NCI-H187 treated with DMSO at 0.1 percent for 48 hours (cell line): Measurements from ENCODE around the gene ELMO1.

Experiments
- DNase-seq: peaks from one replicate; lab custom pipeline; 2025; lab: John Stamatoyannopoulos, UW

The ELMO1 gene

DNA sequence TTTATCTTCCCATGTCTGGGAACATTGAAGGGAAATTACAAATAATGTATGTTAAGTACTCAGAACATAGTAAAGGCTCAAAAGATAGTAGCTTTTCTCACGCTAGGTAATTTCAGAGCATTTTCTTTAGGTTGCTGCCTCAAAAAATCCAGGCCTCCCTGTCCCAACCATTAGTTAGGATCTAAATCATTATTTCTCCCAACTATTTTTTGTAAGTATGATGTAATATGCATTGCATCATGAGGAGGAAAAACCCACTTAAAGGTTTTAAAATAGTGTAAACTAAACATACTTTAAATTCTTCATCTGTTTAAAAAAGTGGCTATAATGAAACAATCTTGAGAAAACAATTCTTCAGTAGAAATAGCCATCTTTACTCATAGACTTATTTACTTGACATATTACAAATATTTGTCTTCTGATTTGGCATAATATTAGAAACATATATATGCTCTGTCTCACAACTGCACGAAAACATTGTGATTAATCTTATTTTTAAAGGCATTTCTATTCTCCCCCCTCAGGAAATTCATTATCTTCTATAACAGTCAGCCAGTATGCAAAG, 329.3 kb downstream of the ELMO1 start:
- DNase-seq, result no peak

DNA sequence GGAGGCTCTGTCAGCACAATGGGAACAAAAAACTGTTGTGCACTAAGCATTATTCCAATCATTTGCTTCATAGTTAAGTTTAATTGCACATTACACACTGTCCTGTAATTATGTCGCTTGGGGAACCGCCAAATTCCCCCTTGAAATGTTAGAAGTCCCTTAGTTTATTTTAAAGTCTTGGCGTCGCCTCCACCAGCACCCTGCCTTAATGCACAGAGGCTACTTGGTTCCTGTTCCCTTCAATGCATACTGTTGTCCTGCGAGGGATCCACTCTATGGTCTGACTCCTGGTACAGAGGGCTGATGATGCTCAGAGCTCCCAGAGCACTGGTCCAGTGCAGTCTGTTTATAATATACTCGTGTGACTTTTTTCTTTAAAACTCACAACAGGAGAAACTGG, 330.7 kb downstream of the ELMO1 start:
- no peak for DNase-seq

DNA sequence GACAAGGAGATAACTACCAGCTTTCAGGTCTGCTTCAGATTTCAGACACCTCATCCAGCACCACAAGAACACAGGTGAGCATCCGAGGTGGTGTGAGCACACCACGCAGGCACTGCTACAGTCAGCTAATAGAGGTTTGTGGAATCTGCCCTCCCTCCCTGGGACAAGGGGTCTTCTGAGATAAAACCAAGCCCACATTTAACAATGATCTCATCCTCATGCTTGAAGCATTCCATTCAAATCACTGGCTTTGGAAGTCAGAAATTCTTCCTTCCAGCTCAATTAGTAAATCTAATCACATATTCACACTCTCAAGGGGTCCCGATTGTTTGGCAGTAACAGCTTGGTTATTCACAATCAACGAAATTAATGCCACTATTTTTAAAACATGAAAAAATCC, 331.4 kb downstream of the ELMO1 start:
- no peak for DNase-seq

DNA sequence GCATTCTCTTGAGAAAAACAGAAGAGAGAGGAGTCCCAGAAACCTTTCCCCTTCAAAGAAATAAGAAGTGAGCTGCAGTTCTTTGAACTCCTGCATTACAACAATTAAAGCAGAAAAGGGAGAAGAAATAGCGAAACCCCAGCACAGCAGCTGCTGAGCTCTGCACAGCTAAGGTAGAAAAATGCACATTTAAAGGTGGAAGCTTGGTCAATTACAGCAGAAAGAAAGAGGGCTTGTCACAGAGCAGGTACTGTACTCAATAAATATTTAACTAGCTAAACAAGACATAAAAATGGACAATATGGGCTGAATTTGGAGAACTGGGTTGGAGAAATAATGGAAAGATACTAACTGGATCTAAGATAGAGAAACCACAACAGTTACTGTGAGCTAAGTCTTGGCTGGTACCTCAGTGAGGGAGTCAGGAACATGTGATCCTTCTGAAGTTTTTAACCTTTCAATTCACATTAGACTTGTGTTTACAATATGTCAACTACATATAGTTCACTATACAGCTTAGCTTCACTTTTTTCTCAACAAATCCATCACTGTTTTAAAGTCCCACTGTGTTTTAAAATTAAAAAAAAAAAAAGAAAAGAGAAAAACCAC, 332.5 kb downstream of the ELMO1 start:
- DNase-seq, result no peak

DNA sequence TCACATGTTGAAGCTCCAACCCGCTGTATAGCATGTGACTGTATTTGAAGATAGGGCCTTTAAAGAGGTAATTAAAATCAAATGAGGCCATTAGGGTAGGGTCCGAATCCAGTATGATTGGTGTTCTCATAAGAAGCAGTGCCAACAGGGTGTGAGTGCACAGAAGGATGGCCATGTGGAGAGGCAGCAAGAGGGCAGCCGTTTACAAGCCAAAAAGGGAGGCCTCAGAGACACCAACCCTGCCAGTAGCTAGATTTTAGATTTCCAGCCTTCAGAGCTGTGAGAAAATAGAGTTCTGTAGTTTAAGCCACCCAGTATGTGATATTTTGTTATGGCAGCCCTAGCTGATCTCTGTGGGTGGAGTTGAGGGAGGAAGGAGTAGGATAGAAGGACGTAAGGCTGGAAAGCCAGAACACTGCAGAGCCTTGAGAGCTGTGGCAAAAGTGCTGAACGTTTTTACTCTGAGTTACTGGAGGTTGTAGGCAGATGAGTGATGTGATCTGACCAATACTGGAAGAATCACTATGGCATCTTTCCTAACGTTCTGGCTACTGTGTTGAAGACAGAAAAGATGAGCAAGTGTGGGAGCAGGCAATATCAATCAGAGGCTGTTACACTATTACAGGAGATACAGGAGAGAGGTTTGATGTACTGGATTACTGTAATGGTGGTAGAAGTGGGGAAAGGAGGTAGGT, 334.9 kb downstream of the ELMO1 start:
- no peak for DNase-seq

DNA sequence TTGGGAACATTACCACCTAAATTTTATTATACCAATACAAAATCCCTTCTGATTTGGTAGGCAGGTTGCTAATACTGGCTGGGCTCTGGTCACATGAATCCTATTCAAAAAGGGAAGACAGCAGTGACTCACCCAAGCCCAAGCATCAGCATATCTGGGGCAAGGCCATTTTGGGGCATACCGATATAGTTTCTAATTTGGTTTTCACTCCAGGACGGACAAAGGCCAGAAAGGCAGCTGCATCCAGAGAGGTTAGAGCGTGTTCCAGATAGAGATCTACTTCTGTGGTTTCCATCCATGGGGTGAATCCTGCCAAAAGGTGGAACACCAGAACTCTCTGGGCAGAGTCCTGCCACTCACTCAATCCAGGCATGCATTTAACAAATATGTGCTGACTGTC, 335.8 kb downstream of the ELMO1 start:
- no peak for DNase-seq

DNA sequence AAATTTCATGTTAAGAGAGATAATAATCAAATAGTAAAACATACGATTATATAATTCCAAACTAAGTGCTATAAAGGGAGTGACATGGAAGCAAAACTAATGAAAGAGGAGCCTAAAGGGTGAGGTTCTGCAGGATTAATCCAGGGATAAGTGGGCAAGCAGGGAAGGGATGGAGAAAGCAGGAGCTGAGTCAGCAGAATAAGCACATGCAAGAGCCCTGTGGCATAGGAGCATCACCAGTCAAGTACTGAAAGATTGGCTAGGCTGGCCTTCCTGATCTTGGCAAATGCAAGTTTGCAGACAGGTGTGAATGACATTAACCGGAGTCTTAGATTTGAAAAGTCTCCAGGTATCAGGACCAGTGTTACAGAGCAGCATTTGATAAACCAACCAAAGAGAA, 336.4 kb downstream of the ELMO1 start:
- no peak for DNase-seq

DNA sequence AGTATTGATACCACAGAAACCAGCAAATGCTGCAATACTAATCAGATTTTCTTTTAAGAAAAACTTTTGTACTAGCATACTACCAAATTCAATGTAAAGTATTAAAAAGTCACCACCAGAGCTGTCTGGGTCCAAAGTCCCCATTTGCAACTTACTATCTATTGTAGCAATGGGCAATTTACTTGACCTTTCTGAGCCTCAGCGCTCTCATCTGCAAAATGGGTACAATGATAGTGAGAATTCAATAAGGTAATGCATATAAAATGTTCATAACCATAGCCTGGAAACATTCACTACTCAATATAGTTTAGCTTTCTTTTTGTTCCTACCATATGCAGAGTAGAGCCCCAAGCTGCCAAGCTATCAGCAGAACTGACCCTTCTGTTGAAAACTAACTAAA, 337.2 kb downstream of the ELMO1 start:
- DNase-seq, result no peak

DNA sequence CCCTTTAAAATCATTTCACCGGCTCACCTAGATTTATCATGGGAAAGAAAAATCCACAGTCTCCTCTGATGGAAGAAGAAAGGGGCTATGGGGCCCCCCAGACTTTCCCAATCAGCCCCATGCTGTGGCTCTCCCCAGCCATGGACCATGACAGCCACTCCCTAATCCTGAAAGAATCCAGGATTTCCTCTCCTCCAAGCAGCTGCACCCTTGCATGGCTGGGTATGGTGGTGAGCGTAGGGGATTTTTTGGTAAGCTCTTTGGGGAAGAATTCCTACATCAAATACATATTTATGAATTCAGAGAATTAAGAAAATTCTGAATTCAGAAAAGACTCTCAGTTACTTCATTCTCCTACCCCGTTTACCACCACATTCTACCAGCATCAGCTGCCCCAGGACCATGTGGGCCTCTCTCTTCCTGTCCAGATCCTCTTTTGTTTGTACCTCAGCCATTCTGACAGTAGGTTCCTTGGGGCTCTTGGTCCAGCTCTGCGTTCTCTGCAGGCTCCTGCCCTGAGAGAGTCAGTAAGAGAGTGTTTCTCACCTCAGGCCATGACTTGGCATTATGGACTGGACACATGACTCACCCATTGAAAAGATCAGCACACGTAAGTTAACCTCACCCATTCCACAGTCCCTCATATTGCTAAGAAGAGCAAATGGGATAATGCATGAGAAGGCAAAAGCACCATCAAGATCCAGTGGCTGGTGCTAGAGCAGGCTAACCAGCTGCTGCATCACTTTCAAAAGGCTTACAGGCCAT, 337.8 kb downstream of the ELMO1 start:
- no peak for DNase-seq

DNA sequence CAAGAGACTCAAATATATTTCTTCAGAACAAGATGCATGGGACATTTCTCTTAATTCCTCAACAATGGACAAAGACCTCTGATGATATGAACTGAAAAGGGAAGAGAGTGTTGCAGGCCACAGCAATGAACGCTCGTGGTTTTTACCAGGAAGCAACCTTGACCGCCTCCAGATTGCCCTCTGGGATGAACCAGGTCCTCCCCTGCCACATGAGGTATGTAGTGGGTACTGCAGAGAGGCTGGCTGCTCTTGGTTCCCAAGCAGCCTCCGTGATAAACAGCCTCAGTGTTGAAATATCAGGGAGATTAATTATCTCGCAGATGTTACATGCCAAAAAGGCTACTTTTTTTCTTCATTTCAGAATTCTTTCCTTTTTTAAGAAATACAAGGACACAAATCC, 338.8 kb downstream of the ELMO1 start:
- no peak for DNase-seq

DNA sequence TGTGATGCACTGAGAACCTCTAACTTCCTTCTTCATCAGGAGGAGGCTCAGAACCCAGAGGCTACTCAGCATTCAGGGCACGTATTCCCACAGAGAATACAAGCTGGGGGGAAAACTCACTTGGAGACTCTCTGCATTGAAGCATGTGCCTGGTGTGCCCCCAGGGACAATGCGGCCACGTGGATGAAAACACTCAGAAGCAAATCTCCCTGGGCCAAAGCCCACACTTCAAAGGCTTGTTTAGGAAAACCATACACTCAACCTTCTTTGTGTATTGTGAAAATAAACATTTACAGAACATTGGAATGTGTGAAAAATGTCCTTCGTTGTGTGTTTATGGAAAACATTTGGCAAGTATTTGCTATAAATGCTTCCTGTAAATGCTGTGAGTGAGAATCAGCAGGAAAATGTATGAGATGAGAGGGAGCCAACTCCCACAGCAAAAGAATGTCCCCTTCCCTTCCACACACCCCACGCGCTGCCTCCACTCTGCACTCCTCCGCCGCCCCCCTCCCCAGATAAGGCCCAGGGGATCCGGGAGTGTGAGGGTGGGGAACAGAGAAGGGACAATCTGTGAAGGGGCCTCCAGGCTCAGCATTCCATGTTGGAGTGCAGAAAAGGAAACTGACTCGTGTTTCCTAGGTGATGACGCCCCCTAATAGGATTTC, 339.5 kb downstream of the ELMO1 start:
- DNase-seq, result no peak

DNA sequence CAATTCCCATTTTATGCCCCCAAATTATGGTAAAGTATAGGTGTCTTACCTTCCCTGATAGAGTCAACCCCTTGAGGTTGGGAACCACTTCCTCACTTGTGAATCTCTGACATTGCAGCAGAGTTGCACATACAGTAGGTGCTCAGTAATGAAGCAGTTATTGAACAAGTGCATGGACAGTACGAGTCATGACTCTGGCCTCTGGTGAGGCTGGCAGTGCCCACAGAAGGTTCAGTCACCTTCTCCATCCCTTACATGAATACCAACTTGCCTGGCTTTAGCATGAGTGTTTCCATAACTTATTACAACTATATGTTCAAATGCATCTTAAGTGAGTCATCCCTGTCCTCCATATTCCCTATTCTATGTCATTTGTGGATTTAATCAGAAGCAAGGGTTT, 340.0 kb downstream of the ELMO1 start:
- DNase-seq, result no peak

DNA sequence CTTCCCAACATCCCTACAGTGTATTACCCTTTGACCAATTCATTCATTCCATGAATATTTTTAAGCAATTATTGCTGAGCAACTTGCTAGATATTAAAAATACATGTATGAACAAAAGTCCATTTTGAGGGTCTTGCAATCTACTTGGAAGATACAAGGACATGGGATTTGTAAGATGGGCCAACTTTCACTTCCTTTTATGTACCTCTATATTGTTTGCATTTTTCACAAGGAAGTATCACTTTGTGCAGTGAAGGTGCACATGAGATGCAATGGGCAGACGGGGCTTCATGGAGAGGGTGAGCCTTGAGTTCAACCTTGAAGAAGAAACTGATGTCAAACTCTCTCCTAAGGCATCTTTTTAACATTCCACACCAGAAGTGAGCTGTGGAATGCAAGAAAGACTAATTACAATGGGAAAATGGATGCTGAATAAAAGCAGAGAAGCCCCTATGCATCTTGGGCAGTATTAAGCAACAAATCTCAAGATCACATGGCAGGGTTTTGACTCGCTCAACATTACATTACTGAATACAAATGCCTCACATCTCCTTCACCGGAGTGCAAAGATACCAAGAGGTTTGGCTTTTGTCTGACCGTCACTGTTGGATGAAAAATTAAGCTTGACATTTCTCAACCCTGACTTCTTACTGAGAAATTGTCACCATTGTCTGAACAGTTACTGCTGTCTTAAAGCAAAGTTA, 341.5 kb downstream of the ELMO1 start:
- no peak for DNase-seq

DNA sequence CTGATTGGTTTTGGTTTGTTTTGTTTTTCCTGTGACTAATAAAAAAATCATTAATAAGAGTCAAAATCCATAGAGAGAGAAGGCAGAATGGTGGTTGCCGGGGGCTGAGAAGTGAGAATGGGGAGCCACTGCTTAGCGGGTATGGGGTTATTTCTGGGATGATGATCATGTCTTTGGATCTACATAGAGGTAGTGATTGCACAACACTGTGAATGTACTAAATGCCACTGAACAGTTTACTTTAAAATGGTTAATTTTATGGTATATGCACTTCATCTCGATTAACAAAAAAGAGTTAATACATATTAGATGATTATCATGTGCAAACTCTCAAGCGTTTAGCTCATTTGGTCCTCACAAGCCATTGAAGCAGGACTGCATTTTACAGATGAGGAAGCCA, 342.9 kb downstream of the ELMO1 start:
- no peak for DNase-seq

DNA sequence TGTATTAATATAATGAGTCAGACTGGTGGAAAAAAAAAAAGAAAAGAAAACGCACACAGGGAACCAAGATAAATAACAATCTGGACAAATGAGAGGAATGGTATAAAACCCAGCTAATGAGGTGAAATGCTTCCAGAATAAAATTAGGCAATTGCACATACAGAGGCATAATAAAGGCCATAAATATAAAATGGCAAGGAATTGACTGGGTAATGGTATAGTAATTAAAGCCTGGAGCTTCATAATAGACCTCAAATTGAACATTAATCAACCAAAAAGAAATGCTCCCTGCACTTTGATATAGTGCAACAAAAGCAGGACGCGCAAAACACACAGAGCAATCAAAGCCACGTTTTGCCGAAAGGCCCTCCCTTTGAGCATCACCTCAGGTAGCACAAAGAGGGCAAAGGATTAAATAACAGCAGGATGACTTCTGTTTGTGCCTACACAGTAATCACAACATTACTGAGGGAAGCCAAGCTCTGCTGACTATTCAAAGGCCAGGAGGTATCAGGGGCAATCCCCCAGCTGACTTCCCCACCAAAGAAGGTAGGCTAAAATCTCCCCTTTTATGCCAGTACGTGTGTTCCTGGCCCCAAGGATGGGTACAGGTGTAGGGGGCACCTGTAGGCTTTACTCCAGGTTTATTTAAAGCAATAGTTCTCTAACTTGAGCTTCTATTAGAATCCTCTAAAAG, 343.7 kb downstream of the ELMO1 start:
- no peak for DNase-seq

DNA sequence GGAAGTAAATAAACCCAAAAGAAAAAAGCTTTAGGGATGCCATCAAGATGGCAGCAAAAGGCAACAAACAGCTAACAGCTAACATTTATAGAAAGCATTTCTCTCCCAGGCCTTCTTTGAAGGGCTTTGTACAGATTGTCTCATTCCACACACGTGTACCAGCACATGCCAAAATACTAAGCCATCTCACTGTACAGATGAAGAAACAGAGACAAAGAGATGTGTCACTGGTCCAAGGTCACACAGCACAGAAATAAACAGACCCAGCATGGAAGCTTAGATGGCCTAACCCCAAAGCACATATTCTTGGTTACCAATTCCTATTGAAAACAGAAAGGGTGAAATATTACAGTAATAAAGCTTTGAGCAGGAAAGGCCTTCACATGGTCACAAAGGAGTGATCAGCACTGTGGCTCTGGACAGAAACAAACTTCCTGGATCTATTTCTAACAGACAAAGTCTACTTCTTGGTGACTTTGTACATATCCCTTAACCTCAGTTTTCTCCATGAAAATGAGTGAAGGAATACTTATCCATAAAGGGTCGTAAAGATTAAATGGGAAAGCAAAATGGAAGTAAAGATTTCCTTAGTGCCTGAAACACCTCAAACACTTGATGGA, 346.0 kb downstream of the ELMO1 start:
- no peak for DNase-seq

DNA sequence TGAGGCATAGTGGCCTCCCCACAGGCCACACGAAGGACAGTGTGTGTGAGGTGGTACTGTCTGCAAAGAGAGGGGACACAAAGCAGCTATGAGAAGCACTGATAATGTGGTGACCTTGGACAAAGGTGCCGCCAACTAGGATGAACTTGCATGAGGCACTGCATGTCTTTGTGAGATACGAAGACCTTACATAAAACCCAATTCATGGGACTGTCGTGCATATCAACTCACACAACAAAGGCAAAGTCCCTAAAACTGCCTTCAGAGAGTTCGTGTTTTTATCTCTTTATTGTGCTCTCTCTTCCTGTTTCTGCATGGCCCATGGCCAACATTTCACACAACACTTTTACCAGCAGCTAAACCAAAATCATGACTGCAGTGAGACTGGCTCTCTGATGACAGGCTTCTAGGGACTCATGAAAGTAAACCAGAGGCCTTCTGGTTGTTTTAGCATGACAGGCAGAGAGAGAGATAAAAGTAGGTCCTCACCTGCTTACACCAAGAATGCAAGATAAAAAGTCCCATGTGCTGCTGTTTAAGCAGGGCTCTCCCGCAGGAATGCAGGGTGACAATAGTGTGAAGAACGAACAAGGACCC, 347.8 kb downstream of the ELMO1 start:
- DNase-seq, result no peak

DNA sequence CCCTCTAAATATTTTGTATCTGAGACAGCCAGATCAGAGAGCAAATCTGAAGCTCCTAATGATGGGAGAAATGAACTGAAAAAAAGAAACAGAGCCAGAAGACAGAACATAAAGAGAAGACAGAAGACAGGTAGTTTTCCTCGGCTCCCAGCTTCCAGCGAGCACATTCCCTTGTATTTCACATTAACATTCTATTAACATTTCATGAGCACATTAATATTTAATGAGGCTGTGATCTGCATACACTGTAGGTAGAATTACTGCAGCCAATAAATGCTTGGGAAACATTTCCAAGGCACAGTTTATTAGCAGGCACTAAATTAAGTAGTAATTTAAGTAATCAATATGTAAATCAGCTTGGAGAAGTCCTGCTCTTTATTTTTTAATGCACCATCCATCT, 349.9 kb downstream of the ELMO1 start:
- DNase-seq, result no peak

DNA sequence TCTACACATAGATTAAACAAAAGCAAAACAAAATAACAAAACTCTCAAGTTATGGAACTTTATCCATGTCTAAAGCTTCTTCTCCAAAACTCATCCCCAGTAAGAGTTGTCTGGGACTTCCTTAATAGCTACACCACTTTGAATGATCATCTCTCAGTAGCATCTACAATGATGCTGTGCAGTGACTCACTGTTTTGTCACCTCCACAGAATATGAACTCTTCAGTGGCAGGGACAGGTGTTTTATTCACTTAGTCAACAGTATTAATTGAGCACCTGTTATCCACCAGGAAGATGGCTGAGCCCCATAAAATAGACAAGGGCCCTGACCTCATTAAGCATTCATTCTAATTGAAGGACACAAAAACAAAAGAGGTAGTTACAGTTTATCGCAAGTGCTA, 350.7 kb downstream of the ELMO1 start:
- no peak for DNase-seq

DNA sequence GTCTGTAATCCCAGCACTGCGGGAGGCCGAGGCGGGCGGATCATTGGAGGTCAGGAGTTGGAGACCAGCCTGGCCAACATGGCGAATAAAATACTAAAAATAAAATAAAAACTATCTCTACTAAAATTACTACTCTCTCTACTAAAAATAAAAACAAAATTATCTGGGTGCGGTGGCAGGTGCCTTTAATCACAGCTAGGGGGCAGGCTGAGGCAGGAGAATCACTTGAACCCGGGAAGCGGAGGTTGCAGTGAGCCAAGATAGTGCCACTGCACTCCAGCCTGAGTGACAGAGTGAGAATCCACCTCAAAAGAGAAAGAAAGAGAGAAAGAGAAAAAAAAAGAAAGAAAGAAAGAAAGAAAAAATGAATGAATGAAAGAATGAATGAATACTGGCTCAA, 351.4 kb downstream of the ELMO1 start:
- no peak for DNase-seq
